ENCODE data around the gene CHMP2B.

The CHMP2B gene

DNA sequence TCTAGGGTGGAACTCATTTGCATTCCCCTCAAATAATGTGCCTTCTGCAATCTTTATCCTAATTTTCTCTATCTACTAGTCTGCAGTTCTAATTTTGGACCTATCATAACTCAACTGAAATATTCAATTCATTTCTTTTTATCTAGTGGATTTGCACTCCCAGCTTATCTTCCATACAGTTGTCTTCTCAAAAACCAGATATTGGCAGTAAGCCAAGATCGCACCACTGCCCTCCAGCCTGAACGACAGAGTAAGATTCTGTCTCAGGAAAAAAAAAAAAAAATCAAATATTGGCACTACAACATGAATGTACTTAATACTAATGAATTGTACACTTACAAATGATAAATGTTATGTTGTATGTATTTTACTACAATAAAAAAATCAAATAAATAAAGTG, 18.0 kb upstream of the CHMP2B start:
- H3K9me3 ChIP-seq = no peaks in the 10 kb centered on the region
- peak; percentile 27 for DNase-seq
- H3K4me3 ChIP-seq (ENCODE audit: low read depth, low read length) = no peak overlapping the region
- H3K36me3 ChIP-seq = no peaks in the 10 kb centered on the region
- TF ChIP-seq, protein P1, sequence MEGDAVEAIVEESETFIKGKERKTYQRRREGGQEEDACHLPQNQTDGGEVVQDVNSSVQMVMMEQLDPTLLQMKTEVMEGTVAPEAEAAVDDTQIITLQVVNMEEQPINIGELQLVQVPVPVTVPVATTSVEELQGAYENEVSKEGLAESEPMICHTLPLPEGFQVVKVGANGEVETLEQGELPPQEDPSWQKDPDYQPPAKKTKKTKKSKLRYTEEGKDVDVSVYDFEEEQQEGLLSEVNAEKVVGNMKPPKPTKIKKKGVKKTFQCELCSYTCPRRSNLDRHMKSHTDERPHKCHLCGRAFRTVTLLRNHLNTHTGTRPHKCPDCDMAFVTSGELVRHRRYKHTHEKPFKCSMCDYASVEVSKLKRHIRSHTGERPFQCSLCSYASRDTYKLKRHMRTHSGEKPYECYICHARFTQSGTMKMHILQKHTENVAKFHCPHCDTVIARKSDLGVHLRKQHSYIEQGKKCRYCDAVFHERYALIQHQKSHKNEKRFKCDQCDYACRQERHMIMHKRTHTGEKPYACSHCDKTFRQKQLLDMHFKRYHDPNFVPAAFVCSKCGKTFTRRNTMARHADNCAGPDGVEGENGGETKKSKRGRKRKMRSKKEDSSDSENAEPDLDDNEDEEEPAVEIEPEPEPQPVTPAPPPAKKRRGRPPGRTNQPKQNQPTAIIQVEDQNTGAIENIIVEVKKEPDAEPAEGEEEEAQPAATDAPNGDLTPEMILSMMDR (IDR thresholded peaks at IDR 0.05; ENCODE audit: low read depth, low read length) = no peak
- H3K27me3 ChIP-seq = peaks cover 10% of the 10 kb centered on the region
- no peaks in the 10 kb centered on the region; the same call in 1 of the 2 replicates for H3K4me1 ChIP-seq

DNA sequence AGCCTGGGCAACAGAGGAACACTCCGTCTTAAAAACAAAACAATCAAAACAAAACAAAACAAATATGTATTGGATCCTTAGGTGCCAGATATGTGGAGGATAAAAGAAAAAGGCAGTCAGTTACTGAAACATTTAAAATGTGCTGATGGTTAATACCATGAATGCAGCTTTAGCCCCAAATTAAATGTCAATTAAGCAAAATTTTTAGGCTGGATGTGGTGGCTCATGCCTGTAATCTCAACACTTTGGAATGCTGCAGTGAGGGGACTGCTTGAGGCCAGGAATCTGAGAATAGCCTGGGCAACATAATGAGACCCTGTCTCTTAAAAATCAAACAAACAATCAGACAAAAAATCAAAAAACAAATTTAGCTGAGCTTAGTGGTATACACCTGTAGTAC, 8.5 kb upstream of the CHMP2B start:
- Histone ChIP-seq H3K36me3 (no peaks in the 10 kb centered on the region), H3K9me3 (no peaks in the 10 kb centered on the region; the same call in 1 of the 2 replicates), H3K27me3 (peaks cover 33% of the 10 kb centered on the region), H3K4me1 (no peaks in the 10 kb centered on the region), H3K4me3 (ENCODE audit: low read depth, low read length) (no peak overlapping the region)
- DNase-seq = no peak
- TF ChIP-seq, protein P1 (IDR thresholded peaks at IDR 0.05; ENCODE audit: low read depth, low read length) = no peak

- TF ChIP-seq, protein P1 (IDR thresholded peaks at IDR 0.05; ENCODE audit: low read depth, low read length) = no peak
- Histone ChIP-seq H3K4me3 (ENCODE audit: low read depth, low read length) (no peak overlapping the region), H3K36me3 (no peaks in the 10 kb centered on the region), H3K27me3 (peaks cover 32% of the 10 kb centered on the region), H3K9me3 (no peaks in the 10 kb centered on the region; the same call in 1 of the 2 replicates), H3K4me1 (no peaks in the 10 kb centered on the region)
- no peak for DNase-seq
Observed at GRCh38 chr3:87219611-87220010, 7.5 kb upstream of the CHMP2B start.

DNA sequence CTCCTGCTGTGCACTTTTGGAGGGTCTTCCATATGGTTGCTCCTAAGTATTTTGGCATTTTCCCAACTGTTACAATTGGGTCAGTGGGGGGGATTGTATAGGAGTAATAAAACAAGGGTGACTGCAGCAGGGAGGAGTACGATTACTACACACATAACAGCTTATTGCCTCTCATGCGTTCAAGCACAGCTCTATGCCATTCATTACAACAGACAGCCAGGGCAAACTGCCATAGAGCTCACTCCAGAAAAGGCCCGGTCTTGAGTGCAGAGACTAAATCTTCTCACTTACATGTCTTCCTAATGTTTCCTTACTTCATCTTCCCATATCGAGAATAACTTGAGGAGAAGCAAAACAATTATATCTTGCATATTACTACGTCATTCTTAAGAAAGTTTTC, 1.4 kb upstream of the CHMP2B start:
- Histone ChIP-seq H3K27me3 (peaks cover 31% of the 10 kb centered on the region), H3K4me3 (ENCODE audit: low read depth, low read length) (no peak overlapping the region), H3K36me3 (no peaks in the 10 kb centered on the region), H3K4me1 (peaks cover 4% of the 10 kb centered on the region), H3K9me3 (no peaks in the 10 kb centered on the region)
- no peak for DNase-seq
- TF ChIP-seq, protein P1 (IDR thresholded peaks at IDR 0.05; ENCODE audit: low read depth, low read length) = no peak

DNA sequence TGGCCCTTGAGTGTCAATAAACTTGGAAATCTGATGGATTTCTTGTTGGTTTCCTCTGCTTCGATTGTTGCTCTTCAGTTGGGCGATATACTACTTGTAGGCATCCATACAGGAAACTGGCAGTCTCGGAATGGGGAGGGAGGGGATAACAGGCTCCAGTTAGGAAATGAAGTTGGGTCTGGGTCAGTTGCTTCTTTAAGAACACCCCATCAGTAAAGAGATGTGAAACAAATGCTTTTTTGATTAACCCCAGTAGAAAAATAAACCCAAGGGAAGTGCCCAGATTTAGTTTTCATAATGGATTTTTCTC, 681 bp downstream of the CHMP2B start:
- H3K27me3 ChIP-seq = peaks cover 25% of the 10 kb centered on the region
- no peaks in the 10 kb centered on the region for H3K36me3 ChIP-seq
- H3K4me1 ChIP-seq = peaks cover 4% of the 10 kb centered on the region
- H3K9me3 ChIP-seq = no peaks in the 10 kb centered on the region
- H3K4me3 ChIP-seq (ENCODE audit: low read depth, low read length) = peak overlapping the region; percentile 82
- DNase-seq = no peak
- TF ChIP-seq, protein P1 (IDR thresholded peaks at IDR 0.05; ENCODE audit: low read depth, low read length) = no peak

DNA sequence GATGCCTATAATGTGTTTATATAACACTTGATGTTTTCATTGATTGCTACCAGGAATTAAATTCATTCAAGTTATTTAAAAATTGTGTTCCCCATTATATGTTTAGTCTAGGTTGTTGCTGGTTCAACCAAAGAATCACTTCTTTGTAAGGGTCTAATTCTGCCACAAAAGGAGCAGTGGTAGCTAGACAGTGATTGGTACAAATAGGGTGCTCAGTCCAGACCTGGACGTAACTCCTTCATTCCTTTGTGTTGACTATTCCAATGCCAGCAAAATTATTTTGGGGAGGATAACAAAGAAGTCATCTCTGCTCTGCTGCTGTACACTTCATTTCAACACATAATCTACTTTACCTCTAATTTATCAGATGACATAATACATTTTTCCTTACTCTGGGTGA, 1.2 kb downstream of the CHMP2B start:
- Histone ChIP-seq H3K4me1 (peaks cover 4% of the 10 kb centered on the region), H3K36me3 (no peaks in the 10 kb centered on the region), H3K27me3 (peaks cover 29% of the 10 kb centered on the region), H3K9me3 (no peaks in the 10 kb centered on the region), H3K4me3 (ENCODE audit: low read depth, low read length) (no peak overlapping the region)
- TF ChIP-seq, protein P1 (IDR thresholded peaks at IDR 0.05; ENCODE audit: low read depth, low read length) = no peak
- DNase-seq = no peak

Measured in BE2C (cell line).